ENCODE results near the gene FAM219A. TPM values are rescaled to one million over a fixed set of nuclear protein-coding genes. Genes with fewer than 3 reads are reported as not detected.
"Not testable (repeated sequence)": the region's sequence is repeated elsewhere in the genome, so short reads cannot be mapped to it uniquely, and the experiment has no call there.

The FAM219A gene
- total RNA-seq, 1 donor from 2014 or later = 4.0 TPM

DNA sequence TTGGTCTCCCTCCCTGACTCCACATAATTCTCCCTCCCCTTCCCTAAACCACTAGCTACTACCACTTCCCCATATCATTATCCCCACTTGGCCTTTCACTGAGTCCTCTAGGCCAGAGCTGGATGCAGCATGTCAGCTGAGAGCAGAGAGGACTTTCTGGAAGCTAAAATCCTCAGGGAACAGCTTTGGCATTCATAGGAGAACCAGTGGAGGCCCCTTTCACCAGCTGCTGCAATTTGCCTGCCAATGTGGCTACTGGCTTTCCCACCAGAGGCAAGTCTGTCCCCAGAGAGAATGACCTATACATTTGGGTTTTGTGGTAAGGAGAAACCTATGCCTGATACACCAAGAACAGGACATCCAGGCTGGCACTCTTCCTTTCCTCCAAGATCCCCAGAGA is 14.4 kb downstream of the FAM219A start:
- no peak for DNase-seq (ENCODE audit: low read depth in 2 of 2)

DNA sequence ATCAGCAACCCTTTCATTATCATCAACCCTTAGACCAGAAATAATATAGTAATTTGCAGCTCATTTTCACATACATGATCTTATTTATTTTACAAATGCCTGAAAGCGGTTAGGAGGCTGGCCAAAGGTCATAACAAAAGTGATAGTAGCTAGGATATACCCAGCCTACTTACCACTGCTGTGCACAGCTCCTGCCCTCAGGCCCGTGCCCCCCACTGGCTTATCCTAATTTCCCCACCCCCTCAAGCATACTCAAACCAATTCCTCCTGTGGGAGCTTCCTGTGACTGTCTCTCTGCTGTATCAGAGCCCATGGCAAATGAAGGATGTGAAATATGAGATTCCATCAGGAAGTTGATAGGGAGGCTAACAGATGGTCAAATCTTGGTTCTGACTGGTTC is 14.8 kb downstream of the FAM219A start:
- no peak for DNase-seq (ENCODE audit: low read depth in 2 of 2)

DNA sequence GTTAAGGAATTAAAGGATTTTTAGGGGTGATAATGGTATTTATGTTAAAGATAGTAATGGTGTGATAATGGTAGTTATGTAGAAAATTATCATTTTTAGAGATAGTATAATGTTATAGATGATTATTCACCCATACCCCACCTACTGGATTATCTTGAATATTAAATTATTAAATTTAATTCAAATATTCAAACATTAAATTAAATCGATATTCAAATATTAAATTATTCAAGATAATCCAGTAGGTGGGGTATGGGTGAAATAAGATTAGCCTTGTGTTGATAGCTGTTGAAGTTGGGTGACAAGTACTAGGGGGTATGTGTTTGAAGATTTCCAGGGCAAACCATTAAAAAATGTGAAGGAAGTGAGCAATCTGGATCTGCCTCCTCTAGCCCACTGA is 15.6 kb downstream of the FAM219A start:
- DNase-seq (ENCODE audit: low read depth in 2 of 2) = no peak

DNA sequence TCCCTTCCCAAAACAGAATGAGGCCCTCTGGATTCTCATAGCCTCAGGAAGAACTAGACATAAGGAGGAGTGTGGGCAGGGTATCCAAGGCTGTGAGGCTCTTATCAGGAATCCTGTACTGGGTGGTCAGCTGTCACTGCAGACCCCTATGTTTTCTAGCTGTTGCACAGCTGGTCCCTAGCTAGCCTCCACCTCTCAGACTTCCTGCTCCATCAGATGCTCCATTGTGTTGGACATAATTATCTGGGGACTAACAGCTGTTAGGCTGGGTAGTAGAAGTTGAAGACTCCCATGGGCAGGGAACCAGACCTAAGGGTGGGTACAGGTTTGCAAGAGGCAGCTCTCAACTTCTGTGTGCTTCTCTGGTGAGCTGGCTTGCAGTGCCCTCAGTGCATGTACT is 18.4 kb downstream of the FAM219A start:
- no peak for DNase-seq (ENCODE audit: low read depth in 2 of 2)

DNA sequence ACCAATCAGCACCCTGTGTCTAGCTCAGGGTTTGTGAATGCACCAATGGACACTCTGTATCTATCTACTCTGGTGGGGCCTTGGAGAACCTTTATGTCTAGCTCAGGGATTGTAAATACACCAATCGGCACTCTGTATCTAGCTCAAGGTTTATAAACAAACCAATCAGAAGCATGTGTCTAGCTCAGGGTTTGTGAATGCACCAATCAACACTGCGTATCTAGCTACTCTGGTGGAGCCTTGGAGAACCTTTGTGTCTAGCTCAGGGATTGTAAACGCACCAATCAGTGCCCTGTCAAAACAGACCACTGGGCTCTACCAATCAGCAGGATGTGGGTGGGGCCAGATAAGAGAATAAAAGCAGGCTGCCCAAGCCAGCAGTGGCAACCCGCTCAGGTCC is 19.9 kb downstream of the FAM219A start:
- DNase-seq (ENCODE audit: low read depth in 2 of 2) = not testable (repeated sequence)

DNA sequence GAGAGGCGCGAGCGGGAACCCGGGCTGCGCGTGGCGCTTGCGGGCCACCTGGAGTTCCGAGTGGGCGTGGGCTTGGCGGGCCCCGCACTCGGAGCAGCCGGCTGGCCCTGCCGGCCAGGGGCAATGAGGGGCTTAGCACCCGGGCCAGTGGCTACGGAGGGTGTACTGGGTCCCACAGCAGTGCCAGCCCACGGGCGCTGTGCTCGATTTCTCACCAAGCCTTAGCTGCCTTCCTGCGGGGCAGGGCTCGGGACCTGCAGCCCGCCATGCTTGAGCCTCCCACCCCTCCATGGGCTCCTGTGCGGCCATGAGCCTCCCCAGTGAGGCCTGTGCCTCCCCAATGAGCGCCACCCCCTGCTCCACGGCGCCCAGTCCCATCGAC is 20.5 kb downstream of the FAM219A start:
- DNase-seq (ENCODE audit: low read depth in 2 of 2) = not testable (repeated sequence)

DNA sequence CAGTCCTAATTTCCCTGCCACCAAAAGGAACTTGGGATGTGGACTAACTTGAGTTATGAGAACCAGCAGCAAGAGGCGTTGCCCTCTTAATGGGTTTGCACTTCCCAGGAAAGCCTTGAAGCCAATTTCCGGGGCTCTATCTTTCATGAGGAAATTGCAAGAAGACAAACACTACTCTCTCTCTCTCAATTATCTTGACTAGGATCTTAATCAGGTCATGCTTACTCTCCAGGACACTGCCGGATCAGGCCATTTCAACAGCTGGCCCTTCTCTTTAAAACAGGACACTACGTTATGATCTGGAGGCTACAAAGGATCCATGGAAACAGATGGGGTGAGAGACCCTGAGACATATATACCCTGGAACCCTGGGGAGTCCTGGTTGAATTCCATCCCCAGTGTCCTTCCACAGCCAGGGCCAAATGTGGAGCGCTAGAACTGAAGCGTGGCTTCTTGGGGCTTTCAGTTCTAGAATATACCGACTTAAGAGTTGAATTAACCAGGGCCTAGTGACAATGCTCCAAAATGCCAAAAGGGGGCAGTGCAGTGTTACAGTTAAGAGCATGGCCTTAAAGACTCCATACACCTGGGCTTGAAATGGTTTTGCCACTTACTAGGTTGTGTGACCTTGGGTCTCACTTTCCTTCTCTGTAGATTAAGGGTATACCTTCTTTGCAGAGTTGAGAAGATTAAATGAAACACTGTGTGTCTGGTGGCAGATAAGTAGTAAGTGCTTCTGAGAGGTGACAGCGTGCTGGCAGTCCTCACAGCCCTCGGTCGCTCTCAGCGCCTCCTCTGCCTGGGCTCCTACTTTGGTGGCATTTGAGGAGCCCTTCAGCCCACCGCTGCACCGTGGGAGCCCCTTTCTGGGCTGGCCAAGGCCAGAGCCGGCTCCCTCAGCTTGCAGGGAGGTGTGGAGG is 21.1 kb downstream of the FAM219A start:
- DNase-seq (ENCODE audit: low read depth in 2 of 2) = peak; percentile 89 to 90

DNA sequence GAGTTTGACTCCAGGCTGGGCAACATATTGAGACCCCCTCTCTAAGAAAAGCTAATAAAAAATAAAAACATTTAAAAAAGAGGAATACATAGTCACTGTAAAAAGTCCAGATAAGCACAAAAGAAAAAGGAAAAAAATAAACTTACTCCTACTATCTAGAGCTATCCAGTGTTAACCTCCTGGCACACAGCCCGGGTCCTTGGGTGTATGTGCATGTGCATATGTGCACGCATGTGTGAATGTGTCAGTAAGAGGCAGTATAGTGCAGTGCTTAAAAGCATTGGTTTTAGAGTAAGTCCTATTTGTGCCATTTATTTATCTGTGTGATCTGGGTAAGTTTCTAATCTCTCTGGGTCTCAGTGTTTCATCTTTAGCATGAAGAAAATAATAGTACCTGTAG is 26.7 kb downstream of the FAM219A start:
- DNase-seq (ENCODE audit: low read depth in 2 of 2) = no peak

DNA sequence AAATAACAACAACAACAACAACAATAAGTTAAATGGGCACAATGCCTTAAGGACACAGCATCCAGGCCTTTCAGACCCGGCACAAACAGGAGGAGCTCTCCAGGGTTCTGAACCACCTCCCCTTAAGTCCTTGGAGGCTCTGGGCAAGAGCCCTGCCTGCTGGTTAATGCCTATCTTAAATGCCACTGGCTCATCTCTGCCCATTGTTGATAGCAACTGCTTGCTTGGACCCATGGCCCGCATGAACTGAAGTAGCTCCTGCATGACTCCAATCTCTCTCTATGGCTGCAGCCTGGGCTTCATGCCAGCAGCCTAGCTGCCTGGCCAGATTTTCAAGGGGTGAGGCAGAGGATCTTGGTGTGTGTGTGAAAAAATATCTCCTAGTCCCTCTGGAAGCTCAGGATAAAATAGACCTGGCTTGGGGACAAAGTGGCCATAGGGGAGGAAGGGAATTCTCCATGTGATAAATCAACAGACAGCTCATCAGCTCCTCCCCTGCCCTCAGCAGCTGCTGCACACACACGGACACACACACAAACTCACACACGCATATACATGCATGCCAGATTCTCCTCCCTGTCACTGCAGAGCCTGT is 27.4 kb downstream of the FAM219A start:
- peak; percentile 78 to 83 for DNase-seq (ENCODE audit: low read depth in 2 of 2)

DNA sequence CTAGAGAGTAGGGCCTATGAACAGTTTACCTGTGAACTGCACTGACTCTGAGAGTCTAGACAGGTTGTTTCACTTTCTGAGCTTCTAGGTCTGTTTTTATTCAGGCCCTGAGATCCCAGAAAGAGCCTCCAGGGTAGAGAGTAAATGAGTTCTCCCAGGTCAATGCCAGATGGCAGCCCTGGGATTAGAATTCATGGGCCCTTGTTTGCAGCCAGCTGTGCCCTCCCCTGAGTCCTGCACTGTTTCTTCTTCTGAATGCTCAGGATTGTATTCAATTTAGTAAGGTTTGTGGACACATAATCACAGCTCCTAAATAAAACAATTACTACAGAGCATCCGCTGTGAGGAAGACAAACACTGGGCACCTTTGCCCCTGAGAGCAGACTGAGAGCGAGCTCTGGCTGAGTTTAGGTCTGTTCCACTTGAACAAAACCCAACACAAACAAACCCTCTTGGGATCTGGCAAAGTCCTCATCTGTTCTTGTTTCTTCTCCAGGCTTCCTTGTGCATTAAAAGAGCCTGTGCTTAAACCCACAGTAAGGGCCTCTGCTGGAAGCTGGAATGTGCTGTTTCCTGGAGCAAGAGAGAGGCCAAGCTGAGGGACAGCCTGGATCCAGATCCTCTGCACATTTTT is 29.9 kb downstream of the FAM219A start:
- DNase-seq (ENCODE audit: low read depth in 2 of 2) = peak; percentile 17 to 26

DNA sequence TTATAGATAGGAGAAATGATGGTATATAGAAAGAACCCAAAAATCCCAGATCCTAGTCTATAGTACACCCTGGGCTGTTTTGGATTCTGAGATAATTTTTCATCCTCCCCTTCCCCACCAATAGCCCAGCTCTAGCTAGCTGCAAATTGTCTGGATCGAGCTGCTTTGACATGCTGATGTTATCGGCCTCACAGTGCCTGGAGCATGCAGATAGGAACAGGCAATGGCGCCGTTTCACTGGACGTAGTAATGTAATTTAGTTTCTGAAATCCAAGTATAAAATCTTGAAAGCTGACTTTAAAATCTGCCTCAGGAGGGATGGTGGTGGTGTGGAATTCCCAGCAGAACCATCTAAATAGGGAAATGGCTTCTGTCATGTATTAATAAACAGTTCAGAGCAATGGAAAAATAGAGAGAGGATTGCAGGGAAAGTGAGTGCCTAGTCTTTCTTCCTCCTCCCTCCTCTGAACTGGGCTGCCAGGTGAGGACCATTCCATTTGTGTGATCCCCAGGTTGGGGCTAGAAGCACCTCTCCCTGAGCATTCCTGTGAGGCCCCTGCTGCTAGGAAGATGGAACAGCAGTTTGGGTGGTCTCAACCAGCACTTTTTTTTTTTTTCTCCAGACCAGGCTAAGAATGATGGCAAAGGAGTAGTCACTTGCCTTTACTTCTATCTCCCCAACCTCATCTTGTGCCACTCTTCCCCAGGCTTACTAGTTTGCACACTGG is 31.9 kb downstream of the FAM219A start:
- no peak for DNase-seq (ENCODE audit: low read depth in 2 of 2)

DNA sequence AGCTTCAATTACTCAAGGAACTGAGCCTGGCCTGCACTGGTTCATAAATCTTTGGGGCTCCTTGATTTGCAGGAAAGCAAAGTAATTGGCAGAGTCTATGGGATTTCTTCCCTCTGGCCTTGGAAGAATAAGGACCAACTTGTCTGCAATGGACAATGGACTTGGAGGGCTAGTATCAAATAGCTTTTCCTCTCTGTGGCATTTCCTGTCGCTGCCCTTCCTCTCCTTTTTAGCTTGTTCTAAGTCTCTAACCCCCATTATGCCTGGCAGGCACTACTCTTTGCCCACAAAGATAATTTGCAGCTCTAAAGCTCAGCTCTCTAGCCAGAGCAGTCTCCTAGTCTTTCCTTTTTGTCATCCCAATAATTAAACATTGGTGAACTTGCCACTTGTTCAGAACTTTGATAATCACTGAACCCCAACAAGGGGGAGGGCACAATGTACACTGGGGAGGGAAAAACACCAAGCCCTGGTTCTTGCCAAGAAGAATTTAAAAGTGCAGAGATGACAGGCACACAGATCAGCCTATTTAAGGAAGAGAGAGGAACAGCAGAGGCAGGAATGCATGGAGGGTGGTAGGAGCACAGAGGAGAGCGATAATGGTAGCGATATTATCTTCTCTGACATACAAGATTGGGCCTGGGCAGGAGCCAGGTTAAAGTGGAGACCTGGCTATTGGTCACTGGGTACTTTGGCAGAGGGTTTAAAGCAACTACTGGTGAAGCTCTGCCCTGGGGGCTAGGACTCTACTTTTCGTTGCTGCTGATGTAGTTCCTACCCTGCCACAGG is 38.5 kb downstream of the FAM219A start:
- no peak for DNase-seq (ENCODE audit: low read depth in 2 of 2)

DNA sequence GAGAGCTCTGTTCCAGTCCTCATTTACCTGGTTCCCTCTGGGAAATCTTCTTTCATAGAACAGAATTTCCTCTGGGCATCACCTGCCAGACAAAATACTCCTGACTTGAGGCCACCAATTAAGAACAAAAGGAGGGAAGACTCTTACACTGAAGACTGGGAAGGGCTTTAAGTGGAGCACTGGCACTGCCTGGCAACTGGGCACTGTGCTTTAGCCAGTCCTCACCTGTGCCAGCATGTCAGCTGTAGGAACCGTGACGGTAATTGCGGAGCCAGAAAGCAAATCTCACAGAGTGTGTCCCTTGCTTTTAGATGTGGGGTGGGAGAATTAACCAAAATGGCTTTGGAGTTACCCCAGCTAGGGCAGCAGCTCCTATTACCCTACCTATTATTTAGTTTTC is 40.6 kb downstream of the FAM219A start:
- DNase-seq (ENCODE audit: low read depth in 2 of 2) = no peak

DNA sequence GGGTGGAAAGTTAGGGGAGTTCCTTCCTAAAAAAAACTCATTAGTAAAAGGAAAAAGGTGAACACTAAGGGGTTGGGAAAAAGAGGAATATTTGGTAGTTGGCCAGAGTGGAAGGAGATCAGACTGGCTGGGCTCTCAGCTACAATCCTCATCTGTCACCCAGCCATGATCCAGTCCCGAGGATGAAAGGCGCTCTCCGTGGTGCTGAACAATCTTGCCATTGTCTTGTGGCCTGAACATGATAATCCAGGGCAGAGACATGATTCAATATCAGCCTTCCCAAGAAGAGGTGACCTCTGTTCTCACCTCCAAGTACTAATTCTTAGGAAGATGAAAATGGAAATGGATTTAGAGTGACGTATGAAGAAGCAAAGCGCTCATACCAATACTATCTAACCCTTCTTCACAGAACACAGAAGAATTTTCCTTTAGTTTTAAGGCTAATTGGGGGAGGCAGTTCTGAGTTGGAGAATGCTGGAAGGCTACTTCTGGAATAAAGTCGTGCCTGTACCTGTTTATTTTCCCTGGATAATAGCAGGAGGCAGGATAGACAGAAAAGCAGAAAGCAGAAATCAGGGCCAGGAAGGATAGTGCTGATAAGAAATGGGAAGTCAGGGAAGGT is 45.0 kb downstream of the FAM219A start:
- peak; percentile 56 to 61 for DNase-seq (ENCODE audit: low read depth in 2 of 2)

DNA sequence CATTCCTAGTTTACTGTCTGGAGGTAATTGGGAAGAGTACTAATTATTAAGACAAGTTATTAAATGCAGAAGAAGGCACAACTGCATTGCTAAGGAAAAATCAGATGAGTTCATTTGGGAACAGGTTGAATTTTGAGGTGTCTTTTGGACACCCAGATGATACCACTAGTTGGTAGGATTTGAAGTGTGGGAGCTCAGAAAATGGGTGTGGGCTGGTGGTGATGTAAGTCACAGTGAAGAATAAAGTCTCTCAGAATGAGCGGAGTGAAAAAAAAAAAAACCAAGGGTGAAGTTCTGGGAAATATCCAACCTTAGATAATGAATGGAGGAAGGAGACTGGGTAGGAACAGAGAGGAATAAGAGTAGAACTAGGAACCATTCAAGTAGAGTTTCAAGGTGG is 46.0 kb downstream of the FAM219A start:
- no peak for DNase-seq (ENCODE audit: low read depth in 2 of 2)

DNA sequence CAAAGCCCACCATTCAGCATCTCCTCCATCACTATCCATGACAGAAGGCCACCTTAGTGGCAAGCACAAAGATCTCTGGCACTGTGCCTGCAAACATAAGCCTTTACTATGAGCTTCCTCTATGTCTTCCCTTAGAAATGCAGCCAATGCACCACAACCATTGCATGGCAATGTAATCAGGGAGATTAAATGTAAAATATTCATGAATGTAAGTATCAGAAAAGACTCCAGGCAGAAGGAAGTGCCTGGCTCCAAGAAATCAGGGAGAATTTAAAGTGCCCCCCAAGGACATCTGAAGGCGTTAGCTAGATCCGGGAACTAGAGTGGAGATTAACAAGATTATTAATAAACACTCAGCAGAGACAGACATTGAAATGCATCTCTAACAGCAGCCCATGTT is 49.2 kb downstream of the FAM219A start:
- no peak for DNase-seq (ENCODE audit: low read depth in 2 of 2)

DNA sequence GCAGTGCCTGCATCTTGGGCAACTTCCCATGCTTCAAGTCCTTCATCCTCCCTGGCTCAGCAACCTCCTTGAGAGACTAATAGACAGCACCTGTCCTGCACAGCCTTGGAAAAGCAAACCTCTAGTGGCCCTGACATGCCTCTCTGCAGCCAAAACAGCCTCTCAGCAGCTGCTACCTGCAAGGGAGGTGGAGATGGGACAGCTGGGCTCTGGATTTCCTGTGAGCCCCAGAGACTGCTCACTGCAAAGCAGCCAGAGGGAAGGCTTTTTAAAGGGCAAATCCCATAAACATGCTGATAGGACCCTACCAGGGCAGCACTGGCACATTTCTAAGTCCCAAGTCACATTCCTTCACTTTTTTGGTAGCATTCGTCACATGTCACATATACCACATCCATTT is 50.2 kb downstream of the FAM219A start:
- DNase-seq (ENCODE audit: low read depth in 2 of 2) = no peak

DNA sequence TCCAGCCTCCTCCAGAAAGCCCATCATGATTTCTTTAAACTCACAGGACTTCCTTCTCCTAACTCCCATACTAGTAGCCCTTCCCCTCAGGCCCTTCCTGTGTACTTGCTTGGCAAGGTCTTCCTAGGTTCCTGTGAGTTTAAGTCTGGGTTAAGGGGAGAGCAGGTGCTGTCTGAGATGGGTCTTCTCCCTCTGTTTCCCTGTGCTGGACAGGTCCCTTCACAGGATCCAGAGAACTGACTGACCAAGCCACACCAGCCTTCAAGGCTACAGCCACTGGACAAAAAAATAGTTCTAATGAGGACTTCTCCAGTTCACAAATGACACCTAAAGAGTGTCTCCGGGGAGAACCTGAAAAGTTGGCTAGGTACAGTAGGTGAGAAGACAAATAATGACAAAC is 52.2 kb downstream of the FAM219A start:
- DNase-seq (ENCODE audit: low read depth in 2 of 2) = no peak

DNA sequence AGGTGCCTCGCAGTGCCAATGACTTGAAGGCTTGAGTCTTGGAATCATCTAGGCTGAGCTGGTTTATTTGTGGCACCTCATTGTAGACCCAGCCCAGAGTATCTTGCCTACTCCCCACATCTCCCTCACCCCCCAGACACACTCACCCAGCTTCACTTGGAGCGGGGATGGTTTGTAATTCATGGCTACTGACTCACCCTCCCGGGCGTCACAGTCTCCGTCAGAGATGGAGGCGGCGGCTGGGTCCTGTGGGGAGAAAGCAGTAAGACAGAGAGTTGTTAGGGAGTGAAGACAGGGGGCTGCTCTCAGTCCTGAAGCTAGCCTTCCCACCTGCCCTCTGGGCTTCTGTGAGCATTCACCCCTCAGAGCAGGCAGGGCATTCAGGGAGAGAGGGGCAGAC is 52.7 kb downstream of the FAM219A start:
- DNase-seq (ENCODE audit: low read depth in 2 of 2) = peak in 1 of 2 donors; percentile 50

DNA sequence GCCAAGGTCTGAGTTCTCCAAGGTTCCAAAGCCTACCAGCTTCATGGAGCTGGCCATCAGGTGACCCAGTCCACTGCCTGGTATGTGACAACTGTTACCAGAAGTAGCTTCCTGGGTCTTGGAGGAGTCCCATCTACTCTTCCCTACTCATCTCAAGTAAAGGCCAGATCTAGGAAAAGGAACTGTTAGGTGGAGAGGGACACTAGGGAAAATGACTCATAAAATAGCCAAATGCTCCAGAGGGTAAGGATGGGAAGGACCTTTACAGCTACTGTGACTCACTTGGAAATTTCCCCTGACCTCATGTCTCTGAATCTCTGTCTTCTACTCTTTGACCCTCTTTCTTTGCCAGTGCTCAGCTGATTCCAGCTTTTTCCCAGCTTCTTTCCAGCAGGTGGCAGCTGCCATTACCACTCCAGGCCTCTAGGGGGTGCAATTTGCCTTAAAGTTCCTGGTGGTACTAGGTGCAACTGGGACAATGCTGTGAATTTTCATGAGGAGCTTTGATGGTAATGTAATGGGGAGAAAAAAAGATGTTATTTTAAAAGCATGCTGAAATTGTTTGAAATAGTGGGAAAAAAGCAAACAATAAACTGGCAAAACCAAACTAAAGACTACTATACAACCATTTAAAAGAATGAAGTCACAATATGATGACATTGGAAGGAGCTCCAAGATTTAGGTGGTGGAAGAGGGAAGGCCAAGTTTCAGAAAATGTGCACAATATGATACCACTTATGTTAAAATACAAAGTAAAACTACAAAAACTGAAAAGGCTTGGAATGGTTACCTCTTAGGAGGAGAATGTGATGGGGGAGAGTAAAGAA is 54.6 kb downstream of the FAM219A start:
- DNase-seq (ENCODE audit: low read depth in 2 of 2) = peak; percentile 72 to 78
